GM12891 (cell line): Measurements from ENCODE around the gene GATAD2A.

Source experiments
- PAX5 ChIP-seq: IDR thresholded peaks from 2 replicates; pipeline ENCODE4 v1.6.1; 2011; ENCODE audit warnings: low read length, moderate library complexity, mild to moderate bottlenecking; ENCODE audit not compliant: insufficient read depth, severe bottlenecking
- POLR2A ChIP-seq: IDR thresholded peaks from 2 replicates; pipeline ENCODE4 v1.6.1; 2011; ENCODE audit warnings: low read depth, low read length, control low read depth
- POLR2AphosphoS5 ChIP-seq: IDR thresholded peaks from 2 replicates; pipeline ENCODE4 v1.6.1; 2011; ENCODE audit warnings: low read depth, low read length, control low read depth
- TAF1 ChIP-seq: IDR thresholded peaks from 2 replicates; pipeline ENCODE4 v1.6.1; 2011; ENCODE audit warnings: low read depth, low read length, control low read depth

DNA sequence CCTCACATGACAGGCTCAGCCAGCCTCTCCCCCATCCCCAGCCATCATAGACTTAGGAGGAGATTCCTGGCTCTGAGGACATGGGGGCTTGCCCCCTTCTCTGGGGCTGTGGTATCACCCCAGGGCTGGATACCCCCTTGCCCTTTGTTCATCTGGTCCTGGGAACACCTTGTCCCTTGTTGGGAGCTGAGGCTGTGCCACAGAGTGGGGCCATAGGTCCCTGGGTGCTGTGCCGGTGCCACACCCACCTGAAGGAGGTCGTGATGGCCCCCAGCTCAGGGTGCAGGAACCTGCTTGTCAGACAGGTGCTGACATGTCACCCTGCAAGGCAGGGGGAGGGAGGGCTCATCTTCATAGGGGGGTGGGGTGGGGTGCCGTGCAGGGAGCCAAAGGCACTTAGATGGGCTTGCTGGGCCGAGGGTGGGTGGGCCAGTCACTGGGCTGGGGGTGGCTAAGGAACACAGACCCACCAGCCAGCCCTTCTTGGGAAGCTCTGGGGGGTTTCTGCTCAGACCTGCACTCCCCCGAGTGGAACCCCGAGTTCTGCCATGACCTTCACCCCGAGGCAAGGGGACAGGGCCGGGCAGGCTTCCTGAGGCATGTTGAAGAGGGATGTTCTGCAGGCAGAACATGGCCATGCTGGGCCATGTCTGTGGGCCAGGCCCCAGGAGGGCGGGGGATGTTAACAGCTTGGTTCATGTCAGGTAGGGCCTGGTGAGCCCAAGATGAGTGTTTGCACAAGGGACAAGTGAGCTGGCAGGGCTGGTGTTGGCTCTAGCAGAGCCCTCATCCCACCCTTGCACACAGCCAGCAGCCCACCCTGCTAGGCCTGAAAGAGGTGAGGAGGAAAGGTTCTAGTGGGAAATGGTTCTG lies 81.8 kb downstream of the GATAD2A start:
- 0 out of 2 replicates have a peak, but pooled peaks have one; percentile 25 for TF ChIP-seq POLR2A
- TF ChIP-seq POLR2AphosphoS5, result no peak
- no peak for TF ChIP-seq PAX5
- no peak for TF ChIP-seq TAF1
